Measurements from ENCODE around the gene USP16.

GRCh38 chr21:29018540-29018939 lies 5.9 kb upstream of the USP16 start:
- TF ChIP-seq GATA3 (IDR thresholded peaks at IDR 0.05; ENCODE audit: low read depth, low read length) (no peak), GATA2 (IDR thresholded peaks at IDR 0.05; ENCODE audit: low read depth, low read length) (0 out of 2 replicates have a peak, but pooled peaks have one; percentile 6)

Measured in SH-SY5Y (cell line).